GM18867 (cell line): ENCODE results near the gene CLNK.

ENCODE experiments used
- ATAC-seq: cut with Tn5 transposase; IDR thresholded peaks from one replicate; pipeline ENCODE4 v1.9.1; 2021; ENCODE audit warnings: mild to moderate bottlenecking, moderate library complexity; ENCODE audit not compliant: unreplicated experiment

Gene CLNK

DNA sequence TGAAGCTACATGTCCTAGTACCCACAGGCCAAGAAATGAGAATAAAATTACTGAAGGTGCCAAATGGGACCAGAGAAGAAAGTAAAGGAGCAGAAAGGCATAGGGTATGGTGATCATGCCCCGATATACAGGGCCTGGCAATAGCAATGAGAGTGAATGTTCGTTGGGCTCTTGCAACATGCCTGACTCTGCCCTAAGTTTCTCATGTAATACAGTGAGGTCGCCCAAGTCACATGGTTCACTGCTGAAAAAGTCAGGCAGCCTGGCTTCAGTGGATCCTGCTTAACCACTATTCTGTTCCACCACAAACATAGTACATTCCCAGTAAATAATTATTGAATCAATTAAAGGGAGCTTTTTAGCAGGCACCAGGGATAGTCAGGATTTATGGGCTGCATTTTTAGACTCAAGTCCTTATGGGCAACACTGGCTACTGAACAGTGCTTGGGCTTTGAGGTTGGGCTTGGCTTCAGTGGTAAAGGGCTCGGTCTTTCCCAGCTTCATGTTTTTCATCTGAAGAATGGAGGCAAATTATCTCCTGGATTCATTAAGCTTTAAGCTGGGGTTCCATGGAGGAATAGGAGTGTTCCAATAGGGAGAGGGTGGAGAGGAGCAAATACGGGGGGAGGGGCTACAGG is 160.3 kb downstream of the CLNK start:
- no peak for ATAC-seq

- ATAC-seq: no peak
These were observed 163.1 kb downstream of the CLNK start for GRCh38 chr4:10521424-10521823.

DNA sequence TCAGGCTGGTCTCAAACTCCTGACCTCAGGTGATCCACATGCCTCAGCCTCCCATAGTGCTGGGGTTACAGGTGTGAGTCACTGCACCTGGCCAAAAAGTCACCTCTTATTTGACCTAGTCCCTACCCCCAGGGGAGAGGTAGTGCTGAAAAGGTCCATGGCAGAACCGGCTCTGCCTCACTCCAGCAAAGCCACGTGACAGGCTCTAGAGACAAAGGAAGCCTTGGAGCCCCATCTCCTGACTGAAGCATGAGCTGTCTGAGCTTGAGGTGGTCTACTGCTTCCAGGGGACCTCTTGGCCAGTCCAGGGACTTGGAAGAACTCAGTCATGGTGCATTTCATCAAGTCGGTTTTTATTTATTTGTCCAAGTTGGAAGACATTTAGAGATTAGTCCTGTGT is 174.8 kb downstream of the CLNK start:
- no peak for ATAC-seq

GRCh38 chr4:10506077-10506476 is 178.5 kb downstream of the CLNK start:
- ATAC-seq: no peak

DNA sequence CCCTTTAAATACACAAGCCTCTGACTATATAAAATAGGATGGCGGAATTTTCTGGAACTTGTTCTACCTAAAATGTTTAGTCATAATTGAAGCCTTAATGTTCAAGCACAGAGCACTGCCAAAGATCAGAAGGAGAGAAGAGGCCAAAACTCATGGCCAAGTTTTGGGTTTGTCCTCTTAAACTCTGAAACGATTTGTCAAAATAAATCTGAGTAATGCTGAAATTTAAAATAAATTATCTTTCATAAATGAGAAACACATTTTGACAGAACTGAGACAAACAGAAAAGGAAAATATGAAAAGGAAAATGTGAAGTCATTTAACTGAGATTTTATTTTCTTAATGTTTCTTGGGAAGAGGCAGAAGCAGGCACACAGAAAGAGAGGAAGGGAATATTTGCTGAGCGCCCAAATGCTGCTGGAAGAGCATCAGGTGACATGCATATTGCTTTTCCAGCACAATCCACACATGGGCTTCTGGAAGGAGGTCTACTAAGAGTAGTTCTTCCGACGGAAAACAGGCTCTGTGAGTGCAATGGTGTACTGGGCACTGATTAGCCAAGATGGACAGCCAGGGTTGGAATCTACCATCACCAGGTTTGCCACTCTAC is 179.9 kb downstream of the CLNK start:
- ATAC-seq: no peak

DNA sequence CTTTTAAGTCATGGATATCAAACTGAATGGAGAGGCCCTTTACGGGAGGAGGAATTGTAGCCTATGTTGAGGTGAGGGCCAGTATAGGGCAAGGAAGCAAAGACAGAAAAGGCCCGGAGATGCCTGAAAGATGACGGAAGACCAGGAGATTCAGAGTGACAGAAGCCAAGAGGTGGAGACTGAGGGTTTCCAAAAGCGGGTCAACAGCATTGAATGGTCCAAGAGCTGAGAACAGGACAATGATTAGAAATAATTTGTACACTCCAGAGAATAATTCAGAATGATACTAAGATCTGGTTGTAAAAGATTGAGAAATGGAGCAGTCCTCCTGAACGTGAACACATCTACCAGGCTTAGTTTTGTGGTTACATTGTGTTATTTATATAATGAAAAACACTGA is 181.9 kb downstream of the CLNK start:
- ATAC-seq: no peak

DNA sequence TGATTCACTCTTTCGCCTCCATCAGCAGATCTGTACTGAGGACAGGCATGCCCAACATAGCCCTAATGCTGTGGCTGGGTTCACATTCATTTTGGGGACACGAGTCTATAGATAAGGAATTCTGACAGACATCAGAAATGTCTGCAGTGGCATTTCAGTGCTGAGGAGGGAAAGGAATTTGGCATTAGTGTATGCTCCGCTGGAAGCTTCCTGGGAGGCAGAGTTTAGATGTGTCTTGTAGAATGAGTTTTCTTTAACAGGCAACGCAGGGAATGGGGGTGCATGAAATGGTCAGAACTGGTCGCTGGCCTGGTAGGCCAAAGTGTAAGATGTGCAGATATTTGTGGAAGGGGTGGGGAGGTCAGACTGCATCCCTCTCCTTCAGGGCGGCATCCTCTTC is 183.8 kb downstream of the CLNK start:
- no peak for ATAC-seq

DNA sequence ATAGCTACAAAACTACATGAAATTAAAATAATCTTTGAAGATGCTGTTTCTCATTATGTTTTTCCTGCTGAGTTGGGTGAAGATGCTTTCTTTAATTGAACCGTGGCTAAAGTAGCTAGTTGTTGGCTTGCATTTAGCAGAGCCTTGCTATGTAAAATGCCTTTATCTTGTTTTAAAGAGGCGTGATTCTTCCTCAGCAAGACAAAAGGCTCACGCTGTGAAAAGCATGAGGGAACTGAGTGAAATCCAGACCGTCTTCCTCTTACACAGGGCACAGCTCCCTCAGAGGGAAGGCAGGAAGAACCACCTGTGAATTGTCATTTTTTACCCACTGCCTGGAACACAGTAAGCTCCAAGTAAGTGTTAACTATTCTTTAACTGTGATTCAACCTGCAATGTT is 188.4 kb downstream of the CLNK start:
- no peak for ATAC-seq

DNA sequence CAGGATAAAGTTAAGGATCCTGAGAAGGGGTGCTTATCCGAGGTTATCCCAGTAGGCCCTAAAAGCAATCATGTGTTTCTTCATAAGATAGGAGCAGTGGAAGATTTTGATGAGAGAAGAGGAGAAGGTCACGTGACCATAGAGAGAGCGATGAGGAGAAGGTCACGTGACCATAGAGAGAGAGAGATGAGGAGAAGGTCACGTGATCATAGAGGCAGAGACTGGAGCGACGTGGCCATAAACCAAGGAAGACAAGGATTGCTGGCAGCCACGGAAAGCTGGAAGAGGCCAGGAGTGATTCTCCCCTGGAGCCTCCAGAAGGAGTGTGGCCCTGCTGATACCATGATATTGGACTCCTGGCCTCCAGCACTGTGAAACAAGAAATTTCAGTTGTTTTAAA is 188.9 kb downstream of the CLNK start:
- ATAC-seq: no peak

GRCh38 chr4:10492464-10492863 is 192.1 kb downstream of the CLNK start:
- ATAC-seq: no peak

DNA sequence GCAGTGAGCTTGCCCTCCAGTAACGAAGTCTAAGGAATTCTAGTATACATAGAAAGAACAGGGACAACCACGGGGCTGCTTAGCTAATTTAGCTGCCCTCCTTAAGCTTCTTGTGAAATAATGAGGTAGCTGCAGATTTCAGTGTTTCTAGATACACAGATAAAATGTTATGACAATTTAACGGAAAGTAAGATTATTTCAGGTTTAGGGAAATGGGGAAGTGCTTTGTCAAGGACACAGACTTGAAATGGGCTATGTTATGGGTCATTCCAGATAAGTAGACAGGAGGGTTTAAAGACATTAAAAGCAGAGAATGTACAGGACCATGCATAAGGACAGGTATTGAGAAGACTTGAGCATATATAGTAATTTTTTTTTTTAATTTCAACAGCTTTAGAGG is 193.2 kb downstream of the CLNK start:
- no peak for ATAC-seq

DNA sequence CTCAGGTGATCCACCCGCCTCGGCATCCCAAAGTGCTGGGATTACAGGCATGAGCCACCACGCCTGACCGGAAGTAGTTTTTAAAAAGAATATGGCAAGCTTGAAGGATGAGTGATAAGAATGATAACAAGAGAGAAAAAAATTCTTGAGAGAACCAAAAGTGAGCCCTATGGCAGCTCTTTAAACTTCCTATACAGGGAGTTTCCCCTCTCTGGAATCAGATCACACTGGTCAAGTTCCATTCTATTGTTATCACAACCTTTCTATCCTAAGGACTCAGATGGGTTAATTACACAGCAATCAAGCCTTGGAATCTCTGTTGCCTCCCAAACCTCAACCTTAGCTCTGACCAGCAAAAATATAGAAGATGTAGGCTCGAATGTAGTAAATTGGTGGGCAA is 193.6 kb downstream of the CLNK start:
- no peak for ATAC-seq

DNA sequence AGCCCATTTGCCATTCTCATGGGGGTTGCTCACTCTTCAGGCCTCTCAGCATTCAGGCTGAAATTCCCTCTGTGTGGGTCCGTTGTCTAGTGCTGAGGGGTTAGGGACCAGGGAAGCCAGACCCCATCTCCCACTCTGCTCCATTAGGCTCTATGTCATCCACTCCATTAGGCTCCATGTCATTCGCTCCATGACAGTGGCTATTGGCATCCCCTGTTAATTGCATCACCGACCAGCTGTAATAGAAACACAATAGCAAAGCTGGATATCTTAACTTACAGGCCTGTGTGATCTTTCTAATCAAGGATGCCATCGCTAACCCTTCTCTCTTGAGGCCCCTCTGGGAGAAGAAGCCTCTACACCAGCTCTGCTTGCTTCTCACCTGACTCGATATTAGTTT is 201.7 kb downstream of the CLNK start:
- no peak for ATAC-seq

DNA sequence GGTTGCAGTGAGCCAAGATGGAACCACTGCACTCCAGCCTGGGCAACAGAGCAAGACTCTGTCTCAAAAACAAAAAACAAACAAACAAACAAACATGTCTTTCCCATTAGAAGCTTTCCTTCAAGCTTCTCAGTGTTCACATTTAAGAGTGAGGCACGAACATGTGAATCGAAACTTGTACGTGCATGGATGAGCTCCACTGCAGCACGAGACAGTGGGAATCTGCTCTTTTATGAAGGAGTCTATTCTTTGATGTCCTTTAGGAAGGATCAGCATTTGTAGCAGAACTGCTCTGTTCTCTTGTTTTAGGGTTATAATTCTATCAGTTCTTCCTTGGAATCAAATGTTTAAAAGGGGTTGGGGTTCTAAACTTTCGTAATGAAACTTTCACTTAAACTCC is 204.0 kb downstream of the CLNK start:
- ATAC-seq: no peak

GRCh38 chr4:10478621-10479020 is 205.9 kb downstream of the CLNK start:
- no peak for ATAC-seq

- ATAC-seq: no peak
These were observed 214.1 kb downstream of the CLNK start for GRCh38 chr4:10470505-10470904.

GRCh38 chr4:10466161-10466560 is 218.4 kb downstream of the CLNK start:
- no peak for ATAC-seq

DNA sequence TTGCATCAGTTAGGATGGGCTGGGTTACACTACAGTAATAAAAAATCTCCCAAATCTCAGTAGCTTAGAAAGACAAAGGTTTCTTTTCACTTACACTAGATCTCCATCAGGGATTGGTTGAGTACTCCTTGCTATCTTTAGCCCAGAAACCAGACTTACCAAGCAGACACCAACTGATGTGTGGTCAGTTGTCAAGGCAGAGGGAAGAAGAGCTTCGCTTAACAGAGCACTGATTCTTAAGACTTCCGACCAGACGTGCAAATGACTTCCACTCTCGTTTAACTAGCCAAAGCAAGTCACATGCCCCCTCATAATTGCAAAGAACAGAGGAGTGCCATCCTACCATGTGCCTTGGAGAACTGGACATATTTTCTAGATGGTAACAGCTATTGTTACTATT is 221.7 kb downstream of the CLNK start:
- no peak for ATAC-seq

GRCh38 chr4:10461850-10462400 is 222.6 kb downstream of the CLNK start:
- no peak for ATAC-seq

DNA sequence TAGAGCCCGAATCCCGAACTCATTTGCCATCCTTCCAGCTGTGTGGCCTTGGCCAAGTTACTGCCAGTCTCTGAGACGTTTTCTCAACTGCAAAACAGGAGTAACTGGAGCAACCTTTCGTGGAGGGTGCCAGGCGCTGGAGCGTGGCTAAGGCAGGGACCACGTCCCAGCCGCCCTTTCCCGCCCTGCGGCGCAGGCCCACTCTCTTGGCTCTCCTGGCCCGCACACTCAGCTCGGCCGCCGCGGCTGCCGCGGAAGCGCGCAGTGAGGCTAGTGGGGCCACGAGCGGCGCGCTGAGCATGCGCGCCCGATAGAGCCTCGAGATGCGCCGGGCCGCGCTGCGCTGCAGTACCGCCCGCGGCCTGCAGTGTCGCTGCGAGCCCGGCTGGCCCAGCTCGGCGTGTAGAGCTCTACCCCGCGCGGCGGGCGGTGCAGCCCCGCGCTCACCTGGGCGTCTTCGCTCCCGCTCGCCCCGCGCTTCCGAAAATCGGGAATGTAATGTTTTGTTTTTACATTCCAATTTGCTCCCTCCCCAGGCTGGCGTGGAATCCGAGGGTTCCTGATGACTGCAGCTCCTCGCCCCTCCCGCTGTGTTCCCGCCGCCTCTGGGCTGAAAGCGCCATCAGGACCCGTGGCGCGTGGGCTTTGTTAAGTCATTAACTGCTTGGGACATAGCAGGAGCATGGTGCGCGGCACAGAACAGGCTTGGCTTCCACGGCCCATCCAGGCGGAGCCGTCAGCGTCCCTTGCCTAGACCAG is 223.3 kb downstream of the CLNK start:
- peak; percentile 77 for ATAC-seq

DNA sequence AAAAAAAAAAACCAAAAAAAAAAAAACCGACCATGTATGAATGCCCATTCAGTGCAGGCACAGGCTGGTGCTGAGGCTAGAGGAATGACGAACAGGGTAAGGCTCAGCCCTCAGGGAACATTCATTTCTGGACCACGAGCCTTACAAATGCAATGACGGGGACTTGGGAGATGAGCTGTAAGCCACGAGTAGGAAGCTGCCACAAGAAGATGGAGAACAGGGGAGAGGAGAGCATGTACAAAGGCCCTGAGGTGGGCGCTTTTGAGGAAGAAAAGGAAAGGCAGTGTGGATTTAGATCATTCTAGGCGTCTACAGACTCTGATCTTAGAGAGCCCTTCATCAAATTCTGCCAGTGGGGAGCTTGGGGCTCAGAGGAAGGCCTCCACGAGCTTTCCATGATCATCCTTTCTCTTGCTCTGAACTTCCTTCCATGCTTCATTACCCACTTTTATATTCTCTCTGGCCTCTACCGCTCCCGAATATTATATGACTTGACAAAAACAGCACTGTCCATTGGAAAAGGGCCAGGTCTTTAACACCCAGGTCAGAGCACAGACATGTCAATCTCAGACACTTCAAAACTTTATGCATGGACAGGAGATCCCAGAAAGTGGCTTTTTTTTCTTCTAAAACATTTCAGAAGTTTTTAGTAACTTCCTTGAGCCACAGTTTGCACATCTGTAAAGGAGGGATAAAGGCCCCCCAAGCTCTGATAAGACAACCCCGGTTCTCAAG is 224.1 kb downstream of the CLNK start:
- no peak for ATAC-seq
